HEK293 (cell line): Measurements from ENCODE around the gene FAM120A.

Experiments
- CTCF ChIA-PET: fragments of 350-600 bp; formaldehyde crosslinking; extraction: SDS; loops from one replicate; lab custom pipeline; 2021; ENCODE audit warnings: antibody characterized with exemption; lab: Yijun Ruan, JAX
- POLR2A ChIA-PET: fragments of 300-600 bp; formaldehyde crosslinking; extraction: SDS; loops from one replicate; lab custom pipeline; 2020; ENCODE audit warnings: antibody characterized with exemption, inconsistent platforms; lab: Yijun Ruan, JAX
- H3K27ac ChIP-seq: fragments of 200-500 bp; sonication (Bioruptor generic); 2 replicates; pipeline ENCODE4 v1.5.1; 2014; ENCODE audit warnings: low read depth, low read length, control low read depth, inconsistent platforms; ENCODE audit errors: extremely low read depth
- H3K36me3 ChIP-seq, 2 experiments: fragments of 200-500 bp in 1 of 2; sonication (Bioruptor generic) in 1 of 2; 1 replicate in 1 of 2; 2 replicates in 1 of 2; pipeline ENCODE4 v1.5.1; 2014 to 2017; ENCODE audit warnings: inconsistent platforms in 2 of 2, low read length in 2 of 2; ENCODE audit not compliant: control insufficient read depth in 2 of 2, insufficient read depth in 1 of 2
- H3K4me1 ChIP-seq: fragments of 200-500 bp; sonication (Bioruptor generic); 2 replicates; pipeline ENCODE4 v1.5.1; 2014; ENCODE audit warnings: mild to moderate bottlenecking, low read length, inconsistent platforms; ENCODE audit not compliant: control insufficient read depth, insufficient read depth
- H3K4me3 ChIP-seq: 2 replicates; pipeline ENCODE4 v1.5.1; 2011; ENCODE audit warnings: low read depth, mild to moderate bottlenecking, control low read depth, low read length, moderate library complexity
- H3K9me3 ChIP-seq: fragments of 200-500 bp; sonication (Bioruptor generic); 2 replicates; pipeline ENCODE4 v1.5.1; 2014; ENCODE audit warnings: low read depth, low read length, inconsistent platforms; ENCODE audit not compliant: control insufficient read depth, insufficient read depth
- CTCF ChIP-seq: fragments of 450-650 bp; formaldehyde crosslinking; IDR thresholded peaks from 2 replicates; pipeline ENCODE4 v1.5.1; 2016; ENCODE audit warnings: missing biosample characterization, missing genetic modification characterization
- FEZF1 ChIP-seq: fragments of 450-650 bp; formaldehyde crosslinking; IDR thresholded peaks from 2 replicates; pipeline ENCODE4 v1.5.1; 2016; ENCODE audit warnings: missing biosample characterization, missing genetic modification characterization
- IKZF3 ChIP-seq: fragments of 450-650 bp; IDR thresholded peaks from 2 replicates; pipeline ENCODE4 v1.5.0; 2018; ENCODE audit warnings: missing biosample characterization, mild to moderate bottlenecking, missing genetic modification characterization, moderate library complexity
- KLF8 ChIP-seq: fragments of 450-650 bp; formaldehyde crosslinking; IDR thresholded peaks from 2 replicates; pipeline ENCODE4 v1.5.1; 2016; ENCODE audit warnings: missing biosample characterization, missing genetic modification characterization
- MYNN ChIP-seq: fragments of 450-650 bp; formaldehyde crosslinking; IDR thresholded peaks from 2 replicates; pipeline ENCODE4 v1.5.1; 2016; ENCODE audit warnings: missing biosample characterization, missing genetic modification characterization, borderline replicate concordance
- PRDM4 ChIP-seq: fragments of 450-650 bp; formaldehyde crosslinking; IDR thresholded peaks from 2 replicates; pipeline ENCODE4 v1.5.1; 2017; ENCODE audit warnings: missing biosample characterization, missing genetic modification characterization
- ZIC2 ChIP-seq: fragments of 450-650 bp; formaldehyde crosslinking; IDR thresholded peaks from 2 replicates; pipeline ENCODE4 v1.5.1; 2016; ENCODE audit warnings: missing biosample characterization, missing genetic modification characterization
- ZNF138 ChIP-seq: fragments of 450-650 bp; formaldehyde crosslinking; IDR thresholded peaks from 2 replicates; pipeline ENCODE4 v1.5.1; 2016; ENCODE audit warnings: missing biosample characterization, missing genetic modification characterization, borderline replicate concordance
- ZNF426 ChIP-seq: fragments of 450-650 bp; formaldehyde crosslinking; IDR thresholded peaks from 2 replicates; pipeline ENCODE4 v1.5.1; 2017; ENCODE audit warnings: missing biosample characterization, missing genetic modification characterization, mild to moderate bottlenecking, inconsistent platforms, moderate library complexity
- ZNF549 ChIP-seq: fragments of 450-650 bp; IDR thresholded peaks from 2 replicates; pipeline ENCODE4 v1.5.1; 2018; ENCODE audit warnings: missing biosample characterization, missing genetic modification characterization, mild to moderate bottlenecking, inconsistent platforms, moderate library complexity
- ZNF560 ChIP-seq: fragments of 450-650 bp; formaldehyde crosslinking; IDR thresholded peaks from 2 replicates; pipeline ENCODE4 v1.5.1; 2017; ENCODE audit warnings: missing biosample characterization, missing genetic modification characterization, borderline replicate concordance
- ZNF701 ChIP-seq: fragments of 450-650 bp; formaldehyde crosslinking; IDR thresholded peaks from 2 replicates; pipeline ENCODE4 v1.5.1; 2016; ENCODE audit warnings: missing biosample characterization, missing genetic modification characterization
- ZNF704 ChIP-seq: fragments of 450-650 bp; formaldehyde crosslinking; IDR thresholded peaks from 2 replicates; pipeline ENCODE4 v1.5.1; 2016; ENCODE audit warnings: missing biosample characterization, missing genetic modification characterization
- ZSCAN23 ChIP-seq: fragments of 450-650 bp; formaldehyde crosslinking; IDR thresholded peaks from 2 replicates; pipeline ENCODE4 v1.5.1; 2016; ENCODE audit warnings: missing biosample characterization, missing genetic modification characterization

FAM120A gene

GRCh38 chr9:93592643-93593021, 141.1 kb downstream of the FAM120A start:
- ChIA-PET CTCF (interaction anchor here (0.6 to 2.4 kb wide), 10 partner anchors 8 to 302 kb away, joined by 3 to 7 read pairs (median 4); no protein-coding TSS in a partner anchor), POLR2A (interaction anchor here (0.6 to 1.0 kb wide), 3 partner anchors 26 to 1967 kb away, joined by 3 to 9 read pairs (median 6); no protein-coding TSS in a partner anchor)
- H3K9me3 ChIP-seq, result no peaks in the 10 kb centered on the region
- H3K27ac ChIP-seq, result no peak overlapping the region
- TF ChIP-seq CTCF (tag by site-specific recombination) (peak; percentile 28; the same call in 1 of the 2 replicates), ZNF138 (tag by site-specific recombination) (no peak)
- H3K4me1 ChIP-seq, result 0 out of 2 replicates have a peak, but pooled peaks cover 3% of the 10 kb centered on the region
- H3K4me3 ChIP-seq, result no peak overlapping the region
- no peaks in the 10 kb centered on the region for H3K36me3 ChIP-seq

- Histone ChIP-seq H3K4me1 (0 out of 2 replicates have a peak, but pooled peaks cover 3% of the 10 kb centered on the region), H3K36me3 (no peaks in the 10 kb centered on the region), H3K27ac (no peak overlapping the region), H3K9me3 (no peaks in the 10 kb centered on the region), H3K4me3 (no peak overlapping the region)
- TF ChIP-seq IKZF3 (tag by site-specific recombination) (no peak), ZNF560 (tag by site-specific recombination) (no peak), ZNF426 (tag by site-specific recombination) (no peak), ZIC2 (no peak), KLF8 (tag by site-specific recombination) (no peak), ZSCAN23 (tag by site-specific recombination) (no peak), PRDM4 (tag by site-specific recombination) (no peak), FEZF1 (tag by site-specific recombination) (no peak), ZNF704 (tag by site-specific recombination) (no peak), ZNF549 (tag by site-specific recombination) (no peak), MYNN (tag by site-specific recombination) (no peak), ZNF701 (tag by site-specific recombination) (no peak)
- POLR2A ChIA-PET, result interaction anchor here (0.6 to 1.0 kb wide), 3 partner anchors 27 to 1967 kb away, joined by 3 to 9 read pairs (median 6); no protein-coding TSS in a partner anchor
- CTCF ChIA-PET, result interaction anchor here (0.6 to 2.4 kb wide), 8 partner anchors 7 to 303 kb away, joined by 3 to 7 read pairs (median 4); no protein-coding TSS in a partner anchor
Measured at GRCh38 chr9:93593144-93593658, 141.7 kb downstream of the FAM120A start.
